ENCODE results near the gene SYT11.
"Not testable (repeated sequence)": the region's sequence is repeated elsewhere in the genome, so short reads cannot be mapped to it uniquely, and the experiment has no call there.

- not testable (repeated sequence) for TF ChIP-seq EZH2 (IDR thresholded peaks at IDR 0.05; ENCODE audit: borderline replicate concordance); CTCF (IDR thresholded peaks at IDR 0.05; ENCODE audit: poor library complexity)
Measured at GRCh38 chr1:155896476-155896875, 37.1 kb downstream of the SYT11 start.
